Peyer's patch (tissue), 4 donors: ENCODE measurements around the gene BICD1. TPM values are rescaled to one million over a fixed set of nuclear protein-coding genes. Genes with fewer than 3 reads are reported as not detected.

Experiments
- DNase-seq, 3 donors: peaks; one replicate each; pipeline ENCODE4 v3.0.0-alpha.2; 2017 to 2019
- H3K27ac ChIP-seq, 4 donors: fragments of 200-600 bp; sonication (generic); one replicate each; pipeline ENCODE4 v1.5.1; 2016 to 2019
- H3K27me3 ChIP-seq, 2 donors: fragments of 200-600 bp; sonication (generic); one replicate each; pipeline ENCODE4 v1.5.1; 2019
- H3K36me3 ChIP-seq, 3 donors: fragments of 200-600 bp; sonication (generic); one replicate each; pipeline ENCODE4 v1.5.1; 2016 to 2019
- H3K4me1 ChIP-seq, 4 donors: fragments of 200-600 bp; sonication (generic); one replicate each; pipeline ENCODE4 v1.5.1; 2016 to 2019
- H3K4me3 ChIP-seq, 4 donors: fragments of 200-600 bp; sonication (generic); 1 replicate in 3 of 4; 2 replicates in 1 of 4; pipeline ENCODE4 v1.5.1; 2016 to 2019; ENCODE audit warnings: mild to moderate bottlenecking in 1 of 4
- H3K9me3 ChIP-seq, 4 donors: fragments of 200-600 bp; sonication (generic); one replicate each; pipeline ENCODE4 v1.5.1; 2016 to 2019; ENCODE audit warnings: mild to moderate bottlenecking in 1 of 4
- POLR2A ChIP-seq, 2 donors: fragments of 450-650 bp; IDR thresholded peaks; one replicate each; pipeline ENCODE4 v1.5.1; 2017; ENCODE audit warnings: antibody characterized with exemption in 2 of 2, mild to moderate bottlenecking in 2 of 2, moderate library complexity in 2 of 2
- total RNA-seq, 4 donors: library from RNA; depleted of rRNA; stranded (reverse); fragments of >200 nt; gene quantifications; one replicate each; pipeline ENCODE4 v1.1.0, GENCODE V29; 2016
- TF ChIP-seq, protein P1 (sequence below), 6 experiments: fragments of 450-650 bp in 4 of 6; fragments of 200-600 bp in 2 of 6; sonication (generic) in 1 of 6; IDR thresholded peaks; one replicate each; pipeline ENCODE4 v1.5.1; 2017 to 2019; ENCODE audit warnings: antibody characterized with exemption in 6 of 6, mild to moderate bottlenecking in 3 of 6, moderate library complexity in 1 of 6

BICD1 gene
- total RNA-seq, result 10 to 100 TPM in 2 of 4 donors, 1 to 10 TPM in 2; 3.5 to 39.6 (median 10.5) TPM

- H3K27ac ChIP-seq, result peak within 1 kb of the TSS; percentile 61 to 88 (median 82)
- TF ChIP-seq, protein P1, sequence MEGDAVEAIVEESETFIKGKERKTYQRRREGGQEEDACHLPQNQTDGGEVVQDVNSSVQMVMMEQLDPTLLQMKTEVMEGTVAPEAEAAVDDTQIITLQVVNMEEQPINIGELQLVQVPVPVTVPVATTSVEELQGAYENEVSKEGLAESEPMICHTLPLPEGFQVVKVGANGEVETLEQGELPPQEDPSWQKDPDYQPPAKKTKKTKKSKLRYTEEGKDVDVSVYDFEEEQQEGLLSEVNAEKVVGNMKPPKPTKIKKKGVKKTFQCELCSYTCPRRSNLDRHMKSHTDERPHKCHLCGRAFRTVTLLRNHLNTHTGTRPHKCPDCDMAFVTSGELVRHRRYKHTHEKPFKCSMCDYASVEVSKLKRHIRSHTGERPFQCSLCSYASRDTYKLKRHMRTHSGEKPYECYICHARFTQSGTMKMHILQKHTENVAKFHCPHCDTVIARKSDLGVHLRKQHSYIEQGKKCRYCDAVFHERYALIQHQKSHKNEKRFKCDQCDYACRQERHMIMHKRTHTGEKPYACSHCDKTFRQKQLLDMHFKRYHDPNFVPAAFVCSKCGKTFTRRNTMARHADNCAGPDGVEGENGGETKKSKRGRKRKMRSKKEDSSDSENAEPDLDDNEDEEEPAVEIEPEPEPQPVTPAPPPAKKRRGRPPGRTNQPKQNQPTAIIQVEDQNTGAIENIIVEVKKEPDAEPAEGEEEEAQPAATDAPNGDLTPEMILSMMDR (IDR thresholded peaks at IDR 0.05), result peak in 4 of 6 experiments; percentile 21 to 59 (median 48)
- TF ChIP-seq POLR2A (IDR thresholded peaks at IDR 0.05), result peak in 1 of 2 donors; percentile 66
- peaks cover 0 to 12% (median 0%) of the 10 kb centered on the region in 4 donors for H3K4me1 ChIP-seq
- no peaks in the 10 kb centered on the region for H3K9me3 ChIP-seq
- DNase-seq, result peak; percentile 76 to 92 (median 87)
- H3K36me3 ChIP-seq, result no peaks in the 10 kb centered on the region
- H3K27me3 ChIP-seq, result no peaks in the 10 kb centered on the region
- H3K4me3 ChIP-seq, result peak within 1 kb of the TSS; percentile 74 to 98 (median 78)
These were observed at the start of gene BICD1 for GRCh38 chr12:32106517-32107358. Gene BICD1, plus strand, starts transcription at chr12:32106847. Its CDS starts 485 bp downstream, at chr12:32107332.

- no peaks in the 10 kb centered on the region for H3K36me3 ChIP-seq
- no peaks in the 10 kb centered on the region for H3K9me3 ChIP-seq
- TF ChIP-seq, protein P1 (IDR thresholded peaks at IDR 0.05), result no peak
- TF ChIP-seq POLR2A (IDR thresholded peaks at IDR 0.05), result no peak
- H3K4me3 ChIP-seq, result no peak overlapping the region
- no peak overlapping the region for H3K27ac ChIP-seq
- H3K4me1 ChIP-seq, result no peaks in the 10 kb centered on the region
- no peaks in the 10 kb centered on the region for H3K27me3 ChIP-seq
- DNase-seq, result no peak
These were observed 45.6 kb upstream of the BICD1 start for GRCh38 chr12:32061033-32061432.

- no peak for DNase-seq
These were observed 43.8 kb upstream of the BICD1 start for GRCh38 chr12:32062881-32063280.

DNA sequence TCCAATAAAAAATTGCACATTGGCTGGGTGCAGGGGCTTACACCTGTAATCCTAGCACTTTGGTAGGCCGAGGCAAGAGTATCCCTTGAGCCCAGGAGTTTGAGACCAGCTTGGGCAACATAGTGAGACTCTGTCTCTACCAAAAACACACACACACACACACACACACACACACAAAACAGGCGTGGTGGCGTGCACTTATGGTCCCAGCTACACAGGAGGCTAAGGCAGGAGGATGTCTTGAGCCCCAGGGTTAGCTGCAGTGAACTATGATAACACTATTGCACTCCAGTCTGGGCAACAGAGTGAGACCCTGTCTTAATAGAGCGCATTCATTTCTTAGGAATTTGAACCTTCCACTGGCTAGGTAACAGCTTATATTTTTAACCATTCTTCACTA, 42.9 kb upstream of the BICD1 start:
- TF ChIP-seq POLR2A (IDR thresholded peaks at IDR 0.05), result no peak
- TF ChIP-seq, protein P1 (IDR thresholded peaks at IDR 0.05), result no peak
- Histone ChIP-seq H3K36me3 (no peaks in the 10 kb centered on the region), H3K4me1 (no peaks in the 10 kb centered on the region), H3K27me3 (no peaks in the 10 kb centered on the region), H3K27ac (no peak overlapping the region), H3K4me3 (no peak overlapping the region), H3K9me3 (no peaks in the 10 kb centered on the region)
- DNase-seq, result no peak

More at GRCh38 chr12:32062881-32063280, 43.8 kb upstream of the BICD1 start:
- no peaks in the 10 kb centered on the region for H3K9me3 ChIP-seq
- H3K4me3 ChIP-seq, result no peak overlapping the region
- no peaks in the 10 kb centered on the region for H3K4me1 ChIP-seq
- no peaks in the 10 kb centered on the region for H3K27me3 ChIP-seq
- TF ChIP-seq POLR2A (IDR thresholded peaks at IDR 0.05), result no peak
- TF ChIP-seq, protein P1 (IDR thresholded peaks at IDR 0.05), result no peak
- H3K36me3 ChIP-seq, result no peaks in the 10 kb centered on the region
- no peak overlapping the region for H3K27ac ChIP-seq

- Histone ChIP-seq H3K36me3 (no peaks in the 10 kb centered on the region), H3K9me3 (no peaks in the 10 kb centered on the region), H3K4me1 (peaks cover 0 to 3% (median 0%) of the 10 kb centered on the region in 4 donors), H3K27ac (no peak overlapping the region), H3K4me3 (no peak overlapping the region), H3K27me3 (no peaks in the 10 kb centered on the region)
- DNase-seq, result no peak
- no peak for TF ChIP-seq POLR2A (IDR thresholded peaks at IDR 0.05)
- TF ChIP-seq, protein P1 (IDR thresholded peaks at IDR 0.05), result no peak
These were observed 40.4 kb upstream of the BICD1 start for GRCh38 chr12:32066206-32066605.
